HG02623 (cell line): Measurements from ENCODE around the gene SZT2.

Experiments
- ATAC-seq: cut with Tn5 transposase; IDR thresholded peaks from one replicate; pipeline ENCODE4 v1.9.1; 2021; ENCODE audit warnings: moderate library complexity; ENCODE audit not compliant: unreplicated experiment

The SZT2 gene

GRCh38 chr1:43439781-43440180, 50.1 kb downstream of the SZT2 start:
- no peak for ATAC-seq

- ATAC-seq, result no peak
Observed at GRCh38 chr1:43440358-43440757, 50.7 kb downstream of the SZT2 start.

GRCh38 chr1:43441166-43441893, 51.6 kb downstream of the SZT2 start:
- ATAC-seq, result no peak

- no peak for ATAC-seq
Observed at GRCh38 chr1:43441894-43442637, 52.4 kb downstream of the SZT2 start.

GRCh38 chr1:43442756-43443155, 53.1 kb downstream of the SZT2 start:
- ATAC-seq, result no peak

GRCh38 chr1:43443197-43443946, 53.7 kb downstream of the SZT2 start:
- no peak for ATAC-seq

- ATAC-seq, result no peak
Observed at GRCh38 chr1:43444151-43444828, 54.6 kb downstream of the SZT2 start.

- ATAC-seq, result no peak
Observed at GRCh38 chr1:43444836-43445235, 55.1 kb downstream of the SZT2 start.

- no peak for ATAC-seq
Observed at GRCh38 chr1:43445606-43446387, 56.1 kb downstream of the SZT2 start.

- no peak for ATAC-seq
Observed at GRCh38 chr1:43446388-43446740, 56.7 kb downstream of the SZT2 start.

GRCh38 chr1:43446881-43447835, 57.5 kb downstream of the SZT2 start:
- ATAC-seq, result no peak

GRCh38 chr1:43447891-43448708, 58.4 kb downstream of the SZT2 start:
- ATAC-seq, result no peak

- ATAC-seq, result no peak
Observed at GRCh38 chr1:43448955-43449707, 59.4 kb downstream of the SZT2 start.

GRCh38 chr1:43449708-43450069, 60.0 kb downstream of the SZT2 start:
- no peak for ATAC-seq

- no peak for ATAC-seq
Observed at GRCh38 chr1:43450251-43450941, 60.7 kb downstream of the SZT2 start.

- no peak for ATAC-seq
Observed at GRCh38 chr1:43451157-43451591, 61.5 kb downstream of the SZT2 start.
